SK-N-MC (cell line): ENCODE results near the gene PTPRG.

Source experiments
- EZH2 ChIP-seq: fragments of 200-600 bp; sonication (generic); IDR thresholded peaks from one replicate; pipeline ENCODE4 v1.6.1; 2017; ENCODE audit warnings: antibody characterized with exemption
- POLR2AphosphoS5 ChIP-seq: IDR thresholded peaks from 2 replicates; pipeline ENCODE4 v1.6.1; 2012; ENCODE audit warnings: mild to moderate bottlenecking, low read depth, low read length, borderline replicate concordance

DNA sequence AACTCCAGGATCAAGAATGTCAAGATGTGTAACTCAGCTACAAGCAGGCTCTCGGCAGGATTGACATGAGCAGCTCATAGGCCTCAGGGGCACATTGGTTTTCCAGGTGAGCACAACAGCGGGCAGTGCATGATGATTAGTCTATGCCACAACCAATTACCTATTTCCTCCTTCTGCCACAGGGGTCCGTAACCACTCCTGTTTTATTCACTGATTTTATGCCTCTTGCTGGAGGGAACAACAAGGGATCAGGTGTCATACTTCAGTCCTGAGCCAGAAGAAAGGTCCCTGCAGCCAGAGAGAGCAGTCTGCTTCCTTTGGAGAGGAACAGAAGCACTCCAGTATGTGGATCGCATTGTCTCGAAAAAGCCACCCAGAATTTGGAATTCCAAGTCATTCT lies 35.1 kb upstream of the PTPRG start:
- TF ChIP-seq POLR2AphosphoS5 (no peak), EZH2 (no peak)
